ENCODE measurements around the gene ENDOV. TPM values are rescaled to one million over a fixed set of nuclear protein-coding genes. Genes with fewer than 3 reads are reported as not detected.

ENDOV gene
- total RNA-seq, 1 experiment from 2014 or later = 28.0 TPM

DNA sequence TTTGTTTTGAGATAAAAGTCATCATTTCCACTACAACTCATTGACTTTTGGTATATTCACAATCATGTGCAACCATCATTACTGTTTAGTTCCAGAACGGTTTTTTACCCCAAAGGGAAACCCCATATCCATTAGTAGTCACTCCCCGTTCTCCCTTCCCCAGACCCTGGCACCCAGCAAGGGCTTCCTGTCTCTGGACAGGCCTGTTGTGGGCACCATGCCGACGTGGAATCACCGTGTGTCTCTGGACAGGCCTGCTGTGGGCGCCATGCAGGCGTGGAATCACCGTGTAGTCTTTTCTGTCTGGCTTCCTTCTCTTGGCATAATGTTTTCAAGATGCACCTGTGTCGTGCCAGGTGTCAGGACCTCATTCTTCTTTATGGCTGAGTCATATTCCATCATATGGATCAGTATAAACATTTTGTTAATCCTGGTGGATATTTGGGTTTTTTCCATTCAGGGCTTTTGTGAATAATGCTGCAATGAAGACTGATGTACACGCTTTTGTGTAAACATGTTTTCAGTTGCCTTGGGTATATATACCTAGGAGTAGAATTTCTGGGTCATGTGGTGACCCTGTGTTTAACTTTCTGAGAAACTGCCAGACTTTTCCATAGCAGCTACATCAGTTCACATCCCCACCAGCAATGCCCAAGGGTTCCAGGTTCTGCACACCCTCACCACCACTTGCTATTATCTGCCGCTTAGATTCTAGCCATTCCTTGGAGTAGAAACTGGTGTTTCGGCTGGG is 19.1 kb downstream of the ENDOV start:
- DNase-seq (ENCODE audit: unreplicated experiment) = no peak
- ChIA-PET CTCF (interaction anchor here (0.6 to 0.7 kb wide), 3 partner anchors 26 to 668 kb away, joined by 3 to 5 read pairs (median 3); no protein-coding TSS in a partner anchor), POLR2A (no interaction called here)
- BruUV-seq (replicated peaks) = no TSS peak
- Mint-ChIP-seq H3K4me3 (ENCODE audit: unreplicated experiment) (no peak overlapping the region), H3K9me3 (ENCODE audit: unreplicated experiment) (no peaks in the 10 kb centered on the region), H3K27ac (ENCODE audit: low read depth, unreplicated experiment) (no peak overlapping the region), H3K36me3 (ENCODE audit: insufficient read depth, unreplicated experiment) (no peaks in the 10 kb centered on the region), H3K4me1 (ENCODE audit: insufficient read depth, unreplicated experiment) (no peaks in the 10 kb centered on the region), H3K27me3 (ENCODE audit: insufficient read depth, unreplicated experiment) (no peaks in the 10 kb centered on the region)
- intact Hi-C loops (cut with micrococcal nuclease) = no loop called here
- TF ChIP-seq, protein P1, sequence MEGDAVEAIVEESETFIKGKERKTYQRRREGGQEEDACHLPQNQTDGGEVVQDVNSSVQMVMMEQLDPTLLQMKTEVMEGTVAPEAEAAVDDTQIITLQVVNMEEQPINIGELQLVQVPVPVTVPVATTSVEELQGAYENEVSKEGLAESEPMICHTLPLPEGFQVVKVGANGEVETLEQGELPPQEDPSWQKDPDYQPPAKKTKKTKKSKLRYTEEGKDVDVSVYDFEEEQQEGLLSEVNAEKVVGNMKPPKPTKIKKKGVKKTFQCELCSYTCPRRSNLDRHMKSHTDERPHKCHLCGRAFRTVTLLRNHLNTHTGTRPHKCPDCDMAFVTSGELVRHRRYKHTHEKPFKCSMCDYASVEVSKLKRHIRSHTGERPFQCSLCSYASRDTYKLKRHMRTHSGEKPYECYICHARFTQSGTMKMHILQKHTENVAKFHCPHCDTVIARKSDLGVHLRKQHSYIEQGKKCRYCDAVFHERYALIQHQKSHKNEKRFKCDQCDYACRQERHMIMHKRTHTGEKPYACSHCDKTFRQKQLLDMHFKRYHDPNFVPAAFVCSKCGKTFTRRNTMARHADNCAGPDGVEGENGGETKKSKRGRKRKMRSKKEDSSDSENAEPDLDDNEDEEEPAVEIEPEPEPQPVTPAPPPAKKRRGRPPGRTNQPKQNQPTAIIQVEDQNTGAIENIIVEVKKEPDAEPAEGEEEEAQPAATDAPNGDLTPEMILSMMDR (IDR thresholded peaks at IDR 0.05; ENCODE audit: unreplicated experiment) = no peak

DNA sequence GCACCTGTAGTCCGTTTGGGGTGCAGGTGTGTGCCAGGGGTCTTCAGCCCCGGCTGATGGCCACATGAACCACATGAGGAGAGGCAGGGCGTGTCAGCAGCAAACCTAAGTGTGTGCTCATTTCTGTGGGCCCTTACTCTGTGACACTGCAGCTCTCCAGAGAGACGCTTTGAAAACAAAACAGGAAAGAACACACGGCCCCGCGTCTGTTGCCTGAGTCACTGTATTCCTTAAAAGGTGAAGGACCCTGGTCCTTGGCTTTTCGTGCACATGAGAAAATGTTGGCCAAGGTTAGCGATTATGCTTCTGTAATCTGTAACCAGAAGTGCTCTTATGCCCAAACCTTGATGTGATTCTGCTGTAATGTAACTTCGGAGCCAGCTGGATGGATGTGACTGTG is 22.6 kb downstream of the ENDOV start:
- intact Hi-C loops (cut with micrococcal nuclease) = no loop called here
- Mint-ChIP-seq H3K27ac (ENCODE audit: low read depth, unreplicated experiment) (no peak overlapping the region), H3K36me3 (ENCODE audit: insufficient read depth, unreplicated experiment) (no peaks in the 10 kb centered on the region), H3K27me3 (ENCODE audit: insufficient read depth, unreplicated experiment) (no peaks in the 10 kb centered on the region), H3K4me1 (ENCODE audit: insufficient read depth, unreplicated experiment) (no peaks in the 10 kb centered on the region), H3K9me3 (ENCODE audit: unreplicated experiment) (no peaks in the 10 kb centered on the region), H3K4me3 (ENCODE audit: unreplicated experiment) (no peak overlapping the region)
- no peak for DNase-seq (ENCODE audit: unreplicated experiment)
- TF ChIP-seq, protein P1 (IDR thresholded peaks at IDR 0.05; ENCODE audit: unreplicated experiment) = no peak
- CTCF ChIA-PET = interaction anchor here (1.5 kb wide), 2 partner anchors 10 to 11 kb away, joined by 4 to 5 read pairs; no protein-coding TSS in a partner anchor
- no TSS peak for BruUV-seq (replicated peaks)
- POLR2A ChIA-PET = interaction anchor here (0.5 kb wide), 1 partner anchor 23 kb away, joined by 3 read pairs; the partner anchor contains the start of gene ENDOV

DNA sequence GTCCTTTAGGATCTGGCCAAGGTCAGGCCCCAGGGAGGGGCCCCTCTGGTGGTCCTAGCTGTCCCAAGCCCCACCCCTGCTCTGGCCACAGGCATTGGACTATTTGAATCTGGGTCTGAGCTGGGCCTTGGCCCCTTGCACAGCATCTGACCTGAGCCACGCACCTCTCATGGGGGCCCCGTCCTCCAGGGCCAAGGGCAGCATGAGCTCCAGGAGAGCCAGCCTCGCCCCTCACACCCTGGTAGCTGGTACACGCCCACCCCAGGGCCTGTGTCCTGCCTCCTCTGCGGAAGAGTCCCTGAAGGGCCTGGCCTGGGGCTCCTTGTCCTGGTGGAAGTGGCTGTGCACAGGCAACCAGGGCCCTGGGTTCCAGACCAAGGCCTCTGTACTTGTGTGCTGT is 23.8 kb downstream of the ENDOV start:
- Mint-ChIP-seq H3K4me3 (ENCODE audit: unreplicated experiment) (no peak overlapping the region), H3K27ac (ENCODE audit: low read depth, unreplicated experiment) (no peak overlapping the region), H3K9me3 (ENCODE audit: unreplicated experiment) (no peaks in the 10 kb centered on the region), H3K36me3 (ENCODE audit: insufficient read depth, unreplicated experiment) (no peaks in the 10 kb centered on the region), H3K27me3 (ENCODE audit: insufficient read depth, unreplicated experiment) (no peaks in the 10 kb centered on the region), H3K4me1 (ENCODE audit: insufficient read depth, unreplicated experiment) (no peaks in the 10 kb centered on the region)
- intact Hi-C loops (cut with micrococcal nuclease) = no loop called here
- TF ChIP-seq, protein P1 (IDR thresholded peaks at IDR 0.05; ENCODE audit: unreplicated experiment) = no peak
- no peak for DNase-seq (ENCODE audit: unreplicated experiment)
- BruUV-seq (replicated peaks) = no TSS peak
- POLR2A ChIA-PET = interaction anchor here (0.8 to 1.0 kb wide), 2 partner anchors 153 to 531 kb away, joined by 3 read pairs; no protein-coding TSS in a partner anchor
- CTCF ChIA-PET = interaction anchor here (0.7 to 2.0 kb wide), 2 partner anchors 12 to 461 kb away, joined by 3 to 5 read pairs; no protein-coding TSS in a partner anchor

DNA sequence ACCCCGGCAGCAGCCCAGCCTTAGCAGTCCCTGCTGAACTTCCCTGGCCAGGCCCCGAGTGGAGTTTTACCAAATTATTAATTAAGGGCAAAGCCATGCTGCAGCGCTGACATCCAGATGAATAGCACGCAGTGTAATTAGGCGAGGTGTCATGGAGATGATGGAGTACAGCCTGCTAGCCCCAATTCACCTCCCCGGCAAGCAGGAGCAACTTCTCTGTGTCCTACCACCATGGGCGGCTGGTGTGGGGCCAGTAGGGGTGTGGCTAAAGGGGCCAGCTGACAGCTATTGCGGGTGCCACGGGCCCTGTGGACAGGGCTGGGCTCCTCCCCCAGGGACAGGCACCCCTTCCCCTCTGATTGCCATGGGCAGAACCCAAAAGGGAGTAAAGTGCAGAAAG is 24.5 kb downstream of the ENDOV start:
- ChIA-PET CTCF (interaction anchor here (2.0 kb wide), 1 partner anchor 12 kb away, joined by 5 read pairs; no protein-coding TSS in a partner anchor), POLR2A (interaction anchor here (1.0 kb wide), 1 partner anchor 531 kb away, joined by 3 read pairs; no protein-coding TSS in a partner anchor)
- Mint-ChIP-seq H3K27me3 (ENCODE audit: insufficient read depth, unreplicated experiment) (no peaks in the 10 kb centered on the region), H3K9me3 (ENCODE audit: unreplicated experiment) (no peaks in the 10 kb centered on the region), H3K4me3 (ENCODE audit: unreplicated experiment) (no peak overlapping the region), H3K27ac (ENCODE audit: low read depth, unreplicated experiment) (no peak overlapping the region), H3K36me3 (ENCODE audit: insufficient read depth, unreplicated experiment) (no peaks in the 10 kb centered on the region), H3K4me1 (ENCODE audit: insufficient read depth, unreplicated experiment) (no peaks in the 10 kb centered on the region)
- intact Hi-C loops (cut with micrococcal nuclease) = no loop called here
- DNase-seq (ENCODE audit: unreplicated experiment) = no peak
- BruUV-seq (replicated peaks) = no TSS peak
- TF ChIP-seq, protein P1 (IDR thresholded peaks at IDR 0.05; ENCODE audit: unreplicated experiment) = no peak

Measured in MCF 10A (cell line).